HCT116 (cell line): ENCODE measurements around the gene STARD3. TPM values are rescaled to one million over a fixed set of nuclear protein-coding genes. Genes with fewer than 3 reads are reported as not detected.

Experiments
- ATAC-seq: fragments of 200-7000 bp; cut with Tn5 transposase; 2 replicates; pipeline ENCODE4 v1.9.1; 2020; ENCODE audit warnings: mild to moderate bottlenecking, moderate library complexity
- BruUV-seq: library from RNA; stranded (reverse); fragments of 400-500 nt; replicated peaks from 2 replicates; lab custom pipeline; 2021; lab: Mats Ljungman, UMichigan
- CTCF ChIA-PET: fragments of 300-600 bp; sonication (Branson Sonifier 250); formaldehyde crosslinking; loops from one replicate; lab custom pipeline; 2021; ENCODE audit warnings: antibody characterized with exemption; lab: Charles Lee
- POLR2A ChIA-PET: fragments of 300-600, 350-600 bp; sonication (Branson Sonifier 250); formaldehyde crosslinking; loops from one replicate; lab custom pipeline; 2021; ENCODE audit warnings: antibody characterized with exemption; lab: Charles Lee
- RAD21 ChIA-PET, 2 experiments: fragments of 300-600 bp; sonication (Branson Sonifier 250); formaldehyde crosslinking; loops; one replicate each; lab custom pipeline; 2023; ENCODE audit warnings: low total read pairs in 2 of 2; ENCODE audit not compliant: uncharacterized antibody in 2 of 2, unreplicated experiment in 2 of 2, low non-redundant PET in 1 of 2; lab: Charles Lee
- DNase-seq: peaks from one replicate; pipeline ENCODE4 v3.0.0-alpha.2; 2010; ENCODE audit warnings: low read depth, low spot score
- H2AFZ ChIP-seq: fragments of 200-600 bp; shearing (Covaris generic), sonication (generic); 2 replicates; pipeline ENCODE4 v1.6.1; 2017; ENCODE audit warnings: low read depth, mixed run types, mixed read lengths, antibody characterized with exemption, low read length; ENCODE audit not compliant: poor library complexity, severe bottlenecking
- H3K27ac ChIP-seq: 2 replicates; pipeline ENCODE4 v1.5.1; 2012; ENCODE audit warnings: low read depth, low read length
- H3K27me3 ChIP-seq: fragments of 200-600 bp; sonication (generic); 2 replicates; pipeline ENCODE4 v1.6.1; 2016; ENCODE audit warnings: mixed run types, low read length, mixed read lengths; ENCODE audit not compliant: insufficient read depth
- H3K36me3 ChIP-seq, 2 experiments: fragments of 200-500 bp in 1 of 2; fragments of 200-600 bp in 1 of 2; sonication (Bioruptor generic) in 1 of 2; sonication (generic) in 1 of 2; 2 replicates each; pipeline versions ENCODE4 v1.5.1 to v1.6.1; 2014 to 2016; ENCODE audit warnings: low read length in 2 of 2, inconsistent platforms in 1 of 2, mixed read lengths in 1 of 2, mixed run types in 1 of 2; ENCODE audit not compliant: insufficient read depth in 2 of 2, control insufficient read depth in 1 of 2
- H3K4me1 ChIP-seq, 2 experiments: fragments of 200-600 bp in 1 of 2; sonication (generic) in 1 of 2; 2 replicates each; pipeline versions ENCODE4 v1.5.1 to v1.6.1; 2012 to 2017; ENCODE audit warnings: low read length in 2 of 2, inconsistent platforms in 1 of 2, mild to moderate bottlenecking in 1 of 2, mixed read lengths in 1 of 2, mixed run types in 1 of 2, moderate library complexity in 1 of 2; ENCODE audit not compliant: insufficient read depth in 2 of 2, control insufficient read depth in 1 of 2
- H3K4me2 ChIP-seq: fragments of 200-600 bp; sonication (generic); 2 replicates; pipeline ENCODE4 v1.6.1; 2017; ENCODE audit warnings: mixed run types, low read length, mixed read lengths
- H3K4me3 ChIP-seq, 2 experiments: fragments of 200-600 bp in 1 of 2; sonication (generic) in 1 of 2; replicated peaks in 1 of 2; 2 replicates each; pipeline ENCODE4 v1.5.1; 2011 to 2016; ENCODE audit warnings: low read length in 2 of 2, control low read depth in 1 of 2, low read depth in 1 of 2, mild to moderate bottlenecking in 1 of 2, mixed read lengths in 1 of 2, mixed run types in 1 of 2
- H3K79me2 ChIP-seq: fragments of 200-600 bp; sonication (generic); 2 replicates; pipeline ENCODE4 v1.6.1; 2017; ENCODE audit warnings: mild to moderate bottlenecking, mixed run types, low read length, moderate library complexity, mixed read lengths; ENCODE audit not compliant: insufficient read depth
- H3K9ac ChIP-seq: fragments of 200-600 bp; sonication (generic); 2 replicates; pipeline ENCODE4 v1.6.1; 2016; ENCODE audit warnings: low read length, mixed read lengths
- H3K9me2 ChIP-seq: fragments of 200-600 bp; sonication (generic), shearing (Covaris generic); 2 replicates; pipeline ENCODE4 v1.6.1; 2017; ENCODE audit warnings: mixed run types, mild to moderate bottlenecking, moderate library complexity; ENCODE audit not compliant: insufficient read depth
- H3K9me3 ChIP-seq, 2 experiments: fragments of 200-500 bp in 1 of 2; fragments of 200-600 bp in 1 of 2; sonication (Bioruptor generic) in 1 of 2; sonication (generic) in 1 of 2; 2 replicates each; pipeline ENCODE4 v1.6.1; 2014 to 2017; ENCODE audit warnings: low read length in 2 of 2, mixed read lengths in 2 of 2, inconsistent platforms in 1 of 2, low read depth in 1 of 2, mild to moderate bottlenecking in 1 of 2, mixed run types in 1 of 2, moderate library complexity in 1 of 2; ENCODE audit not compliant: control insufficient read depth in 1 of 2, insufficient read depth in 1 of 2
- H4K20me1 ChIP-seq: fragments of 200-600 bp; sonication (generic), shearing (Covaris generic); 2 replicates; pipeline ENCODE4 v1.6.1; 2017; ENCODE audit warnings: mixed run types, mild to moderate bottlenecking, moderate library complexity; ENCODE audit not compliant: insufficient read depth
- CBX3 ChIP-seq: IDR thresholded peaks from 2 replicates; pipeline ENCODE4 v1.6.1; 2012; ENCODE audit warnings: low read depth
- CEBPB ChIP-seq: IDR thresholded peaks from 2 replicates; pipeline ENCODE4 v1.6.1; 2012; ENCODE audit warnings: low read depth
- EGR1 ChIP-seq: IDR thresholded peaks from 2 replicates; pipeline ENCODE4 v1.6.1; 2012; ENCODE audit warnings: low read depth
- ELF1 ChIP-seq: IDR thresholded peaks from 2 replicates; pipeline ENCODE4 v1.6.1; 2012; ENCODE audit warnings: low read depth, borderline replicate concordance
- FOSL1 ChIP-seq: IDR thresholded peaks from 2 replicates; pipeline ENCODE4 v1.6.1; 2012; ENCODE audit warnings: low read depth
- POLR2A ChIP-seq: IDR thresholded peaks from 2 replicates; pipeline ENCODE4 v1.7.0; 2011; ENCODE audit warnings: borderline replicate concordance; ENCODE audit not compliant: insufficient read depth, insufficient read length; ENCODE audit errors: extremely low read depth
- RAD21 ChIP-seq: IDR thresholded peaks from 2 replicates; pipeline ENCODE4 v1.6.1; 2012; ENCODE audit warnings: low read depth, mild to moderate bottlenecking
- SIN3A ChIP-seq: IDR thresholded peaks from 2 replicates; pipeline ENCODE4 v1.6.1; 2012; ENCODE audit warnings: low read depth
- SP1 ChIP-seq: IDR thresholded peaks from 2 replicates; pipeline ENCODE4 v1.6.1; 2012; ENCODE audit warnings: low read depth
- SRF ChIP-seq: IDR thresholded peaks from 2 replicates; pipeline ENCODE4 v1.6.1; 2012; ENCODE audit warnings: low read depth
- TCF7L2 ChIP-seq: IDR thresholded peaks from 2 replicates; pipeline ENCODE4 v1.7.0; 2011; ENCODE audit warnings: borderline replicate concordance, inconsistent platforms; ENCODE audit not compliant: insufficient read depth, insufficient read length; ENCODE audit errors: extremely low read depth
- YY1 ChIP-seq: IDR thresholded peaks from 2 replicates; pipeline ENCODE4 v1.6.1; 2011; ENCODE audit warnings: low read length, low read depth, moderate library complexity, mild to moderate bottlenecking; ENCODE audit not compliant: insufficient replicate concordance; ENCODE audit errors: extremely low read depth
- ZFX ChIP-seq: fragments of 450-650 bp; IDR thresholded peaks from 2 replicates; pipeline ENCODE4 v1.6.1; 2017
- ZNF274 ChIP-seq: fragments of 200-500 bp; sonication (Bioruptor generic); IDR thresholded peaks from 2 replicates; pipeline ENCODE4 v1.6.1; 2014; ENCODE audit warnings: mild to moderate bottlenecking, low read depth, low read length, inconsistent platforms
- intact Hi-C: fragments of 100-400 bp; cut with micrococcal nuclease; formaldehyde crosslinking; loops from 2 replicates; pipeline ENCODE4 v1.10.0; 2022
- total RNA-seq: library from RNA; stranded (reverse); gene quantifications from one replicate; pipeline ENCODE4 v1.2.1, GENCODE V29; 2021; ENCODE audit not compliant: unreplicated experiment
- TF ChIP-seq, protein P1 (sequence below), 3 experiments: fragments of 200-600 bp in 1 of 3; sonication (generic) in 1 of 3; IDR thresholded peaks in 2 of 3; conservative IDR thresholded peaks in 1 of 3; 2 replicates each; pipeline ENCODE4 v1.5.1; 2012 to 2017; ENCODE audit warnings: low read depth in 2 of 3, low read length in 2 of 3, antibody characterized with exemption in 1 of 3, borderline replicate concordance in 1 of 3, control low read depth in 1 of 3, mild to moderate bottlenecking in 1 of 3, mixed read lengths in 1 of 3, mixed run types in 1 of 3, moderate library complexity in 1 of 3; ENCODE audit not compliant: insufficient read depth in 1 of 3
- TF ChIP-seq, protein P2 (sequence below): IDR thresholded peaks from 2 replicates; pipeline ENCODE4 v1.6.1; 2012; ENCODE audit warnings: low read depth
- TF ChIP-seq, protein P3 (sequence below): IDR thresholded peaks from 2 replicates; pipeline ENCODE4 v1.6.1; 2011; ENCODE audit warnings: mild to moderate bottlenecking, low read length, moderate library complexity; ENCODE audit not compliant: insufficient replicate concordance; ENCODE audit errors: extremely low read depth

STARD3 gene
- total RNA-seq, 1 experiment from 2014 or later = 73.9 TPM

DNA sequence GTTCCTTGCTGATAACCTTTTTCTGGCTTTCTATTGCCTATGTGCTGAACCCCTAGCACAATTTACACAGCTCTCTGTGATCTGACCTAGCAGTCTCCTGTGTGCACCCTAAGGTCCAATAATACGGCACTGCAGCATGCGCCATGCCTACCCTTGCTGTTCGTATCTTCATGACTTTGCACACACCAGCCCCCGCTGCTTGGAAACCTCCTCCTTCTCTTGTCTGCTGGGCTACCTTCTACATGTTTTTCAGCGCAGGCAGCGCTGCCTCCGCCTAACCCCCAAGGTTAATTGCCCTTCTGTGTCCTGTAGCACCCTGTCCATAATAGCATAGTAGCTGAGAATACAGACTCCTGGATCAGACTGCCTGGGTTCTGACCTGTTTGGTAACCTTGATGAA is 1.4 kb downstream of the STARD3 start:
- RAD21 ChIA-PET = no interaction called here
- no peaks in the 10 kb centered on the region for H3K9me2 ChIP-seq
- no peak for TF ChIP-seq ZNF274
- no peak for TF ChIP-seq CBX3
- TF ChIP-seq FOSL1 = no peak
- TF ChIP-seq, protein P1, sequence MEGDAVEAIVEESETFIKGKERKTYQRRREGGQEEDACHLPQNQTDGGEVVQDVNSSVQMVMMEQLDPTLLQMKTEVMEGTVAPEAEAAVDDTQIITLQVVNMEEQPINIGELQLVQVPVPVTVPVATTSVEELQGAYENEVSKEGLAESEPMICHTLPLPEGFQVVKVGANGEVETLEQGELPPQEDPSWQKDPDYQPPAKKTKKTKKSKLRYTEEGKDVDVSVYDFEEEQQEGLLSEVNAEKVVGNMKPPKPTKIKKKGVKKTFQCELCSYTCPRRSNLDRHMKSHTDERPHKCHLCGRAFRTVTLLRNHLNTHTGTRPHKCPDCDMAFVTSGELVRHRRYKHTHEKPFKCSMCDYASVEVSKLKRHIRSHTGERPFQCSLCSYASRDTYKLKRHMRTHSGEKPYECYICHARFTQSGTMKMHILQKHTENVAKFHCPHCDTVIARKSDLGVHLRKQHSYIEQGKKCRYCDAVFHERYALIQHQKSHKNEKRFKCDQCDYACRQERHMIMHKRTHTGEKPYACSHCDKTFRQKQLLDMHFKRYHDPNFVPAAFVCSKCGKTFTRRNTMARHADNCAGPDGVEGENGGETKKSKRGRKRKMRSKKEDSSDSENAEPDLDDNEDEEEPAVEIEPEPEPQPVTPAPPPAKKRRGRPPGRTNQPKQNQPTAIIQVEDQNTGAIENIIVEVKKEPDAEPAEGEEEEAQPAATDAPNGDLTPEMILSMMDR (IDR thresholded peaks at IDR 0.05 in 2 of 3, conservative IDR thresholded peaks at IDR 0.05 in 1 of 3; ENCODE audit: borderline replicate concordance in 1 of 3, insufficient read depth in 1 of 3, low read depth in 2 of 3, low read length in 2 of 3) = no peak
- TF ChIP-seq YY1 = no peak
- TF ChIP-seq, protein P2, sequence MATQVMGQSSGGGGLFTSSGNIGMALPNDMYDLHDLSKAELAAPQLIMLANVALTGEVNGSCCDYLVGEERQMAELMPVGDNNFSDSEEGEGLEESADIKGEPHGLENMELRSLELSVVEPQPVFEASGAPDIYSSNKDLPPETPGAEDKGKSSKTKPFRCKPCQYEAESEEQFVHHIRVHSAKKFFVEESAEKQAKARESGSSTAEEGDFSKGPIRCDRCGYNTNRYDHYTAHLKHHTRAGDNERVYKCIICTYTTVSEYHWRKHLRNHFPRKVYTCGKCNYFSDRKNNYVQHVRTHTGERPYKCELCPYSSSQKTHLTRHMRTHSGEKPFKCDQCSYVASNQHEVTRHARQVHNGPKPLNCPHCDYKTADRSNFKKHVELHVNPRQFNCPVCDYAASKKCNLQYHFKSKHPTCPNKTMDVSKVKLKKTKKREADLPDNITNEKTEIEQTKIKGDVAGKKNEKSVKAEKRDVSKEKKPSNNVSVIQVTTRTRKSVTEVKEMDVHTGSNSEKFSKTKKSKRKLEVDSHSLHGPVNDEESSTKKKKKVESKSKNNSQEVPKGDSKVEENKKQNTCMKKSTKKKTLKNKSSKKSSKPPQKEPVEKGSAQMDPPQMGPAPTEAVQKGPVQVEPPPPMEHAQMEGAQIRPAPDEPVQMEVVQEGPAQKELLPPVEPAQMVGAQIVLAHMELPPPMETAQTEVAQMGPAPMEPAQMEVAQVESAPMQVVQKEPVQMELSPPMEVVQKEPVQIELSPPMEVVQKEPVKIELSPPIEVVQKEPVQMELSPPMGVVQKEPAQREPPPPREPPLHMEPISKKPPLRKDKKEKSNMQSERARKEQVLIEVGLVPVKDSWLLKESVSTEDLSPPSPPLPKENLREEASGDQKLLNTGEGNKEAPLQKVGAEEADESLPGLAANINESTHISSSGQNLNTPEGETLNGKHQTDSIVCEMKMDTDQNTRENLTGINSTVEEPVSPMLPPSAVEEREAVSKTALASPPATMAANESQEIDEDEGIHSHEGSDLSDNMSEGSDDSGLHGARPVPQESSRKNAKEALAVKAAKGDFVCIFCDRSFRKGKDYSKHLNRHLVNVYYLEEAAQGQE = no peak
- TF ChIP-seq TCF7L2 = no peak
- no peak for TF ChIP-seq RAD21
- TF ChIP-seq POLR2A = no peak
- no peak for TF ChIP-seq CEBPB
- TF ChIP-seq, protein P3, sequence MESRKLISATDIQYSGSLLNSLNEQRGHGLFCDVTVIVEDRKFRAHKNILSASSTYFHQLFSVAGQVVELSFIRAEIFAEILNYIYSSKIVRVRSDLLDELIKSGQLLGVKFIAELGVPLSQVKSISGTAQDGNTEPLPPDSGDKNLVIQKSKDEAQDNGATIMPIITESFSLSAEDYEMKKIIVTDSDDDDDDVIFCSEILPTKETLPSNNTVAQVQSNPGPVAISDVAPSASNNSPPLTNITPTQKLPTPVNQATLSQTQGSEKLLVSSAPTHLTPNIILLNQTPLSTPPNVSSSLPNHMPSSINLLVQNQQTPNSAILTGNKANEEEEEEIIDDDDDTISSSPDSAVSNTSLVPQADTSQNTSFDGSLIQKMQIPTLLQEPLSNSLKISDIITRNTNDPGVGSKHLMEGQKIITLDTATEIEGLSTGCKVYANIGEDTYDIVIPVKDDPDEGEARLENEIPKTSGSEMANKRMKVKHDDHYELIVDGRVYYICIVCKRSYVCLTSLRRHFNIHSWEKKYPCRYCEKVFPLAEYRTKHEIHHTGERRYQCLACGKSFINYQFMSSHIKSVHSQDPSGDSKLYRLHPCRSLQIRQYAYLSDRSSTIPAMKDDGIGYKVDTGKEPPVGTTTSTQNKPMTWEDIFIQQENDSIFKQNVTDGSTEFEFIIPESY = no peak
- no peak for TF ChIP-seq EGR1
- no peak for TF ChIP-seq ZFX
- TF ChIP-seq ELF1 = no peak
- no peak for TF ChIP-seq SIN3A
- TF ChIP-seq SRF = no peak
- TF ChIP-seq SP1 = no peak
- H2AFZ ChIP-seq = no peak overlapping the region
- H3K36me3 ChIP-seq = no peaks in the 10 kb centered on the region
- CTCF ChIA-PET = interaction anchor here (0.9 to 1.7 kb wide), 2 partner anchors 15 to 17 kb away, joined by 4 to 7 read pairs; no protein-coding TSS in a partner anchor
- H3K27me3 ChIP-seq = no peaks in the 10 kb centered on the region
- H3K9me3 ChIP-seq = no peaks in the 10 kb centered on the region
- no peaks in the 10 kb centered on the region for H4K20me1 ChIP-seq
- intact Hi-C loops = no loop called here
- no TSS peak for BruUV-seq
- ATAC-seq = no peak
- peak overlapping the region; percentile 94 for H3K4me2 ChIP-seq
- peaks cover 51% of the 10 kb centered on the region for H3K79me2 ChIP-seq
- DNase-seq = no peak
- H3K4me1 ChIP-seq = peaks cover 43 to 65% of the 10 kb centered on the region in 2 experiments
- no peak overlapping the region for H3K27ac ChIP-seq
- H3K4me3 ChIP-seq = peak overlapping the region; percentile 94 to 99
- H3K9ac ChIP-seq = peak overlapping the region; percentile 90
- POLR2A ChIA-PET = no interaction called here
